HG03460 (cell line): ENCODE measurements around the gene TP53I3.
"Not testable (repeated sequence)": the region's sequence is repeated elsewhere in the genome, so short reads cannot be mapped to it uniquely, and the experiment has no call there.

Source experiments
- ATAC-seq: cut with Tn5 transposase; IDR thresholded peaks from one replicate; pipeline ENCODE4 v1.9.1; 2021; ENCODE audit not compliant: unreplicated experiment

The TP53I3 gene

DNA sequence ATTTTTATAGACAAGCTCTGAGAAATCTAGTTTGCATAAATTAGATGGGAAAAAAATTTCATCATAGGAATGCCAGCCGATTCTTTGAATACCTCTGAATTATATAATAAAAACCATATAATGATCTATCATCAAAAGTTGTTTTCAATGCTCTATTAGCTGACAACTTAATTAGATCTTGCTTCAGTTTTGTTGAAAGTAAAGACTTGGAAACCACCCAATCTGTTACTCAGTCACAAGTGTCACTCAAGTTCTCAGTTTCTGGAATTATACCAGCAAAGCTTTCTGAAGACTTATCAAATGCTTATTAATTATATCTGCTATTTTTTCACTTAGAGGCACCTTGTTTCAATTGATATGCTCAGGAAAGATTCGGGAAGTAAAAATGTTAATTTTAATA, 17.4 kb upstream of the TP53I3 start:
- ATAC-seq, result no peak

DNA sequence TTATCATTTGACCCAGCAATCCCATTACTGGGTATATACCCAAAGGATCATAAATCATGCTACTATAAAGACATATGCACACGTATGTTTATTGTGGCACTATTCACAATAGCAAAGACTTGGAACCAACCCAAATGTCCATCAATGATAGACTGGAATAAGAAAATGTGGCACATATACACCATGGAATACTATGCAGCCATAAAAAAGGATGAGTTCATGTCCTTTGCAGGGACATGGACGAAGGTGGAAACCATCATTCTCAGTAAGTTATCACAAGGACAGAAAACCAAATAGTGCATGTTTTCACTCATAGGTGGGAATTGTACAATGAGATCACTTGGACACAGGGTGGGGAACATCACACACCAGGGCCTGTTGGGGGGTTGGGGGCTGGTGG, 16.1 kb upstream of the TP53I3 start:
- not testable (repeated sequence) for ATAC-seq

DNA sequence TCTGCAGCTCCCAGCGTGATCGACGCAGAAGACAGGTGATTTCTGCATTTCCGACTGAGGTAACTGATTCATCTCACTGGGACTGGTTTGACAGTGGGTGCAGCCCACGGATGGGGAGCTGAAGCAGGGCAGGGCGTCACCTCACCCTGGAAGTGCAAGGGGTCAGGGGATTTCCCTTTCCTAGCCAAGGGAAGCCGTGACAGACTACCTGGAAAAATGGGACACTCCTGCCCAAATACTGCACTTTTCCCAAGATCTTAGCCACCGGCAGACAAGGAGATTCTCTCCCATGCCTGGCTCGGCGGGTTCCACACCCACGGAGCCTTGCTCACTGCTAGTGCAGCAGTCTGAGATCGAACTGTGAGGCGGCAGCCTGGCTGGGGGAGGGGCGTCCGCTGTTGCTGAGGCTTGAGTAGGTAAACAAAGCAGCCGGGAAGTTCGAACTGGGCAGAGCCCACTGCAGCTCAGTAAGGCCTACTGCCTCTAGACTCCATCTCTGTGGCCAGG, 10.6 kb upstream of the TP53I3 start:
- ATAC-seq, result not testable (repeated sequence)

DNA sequence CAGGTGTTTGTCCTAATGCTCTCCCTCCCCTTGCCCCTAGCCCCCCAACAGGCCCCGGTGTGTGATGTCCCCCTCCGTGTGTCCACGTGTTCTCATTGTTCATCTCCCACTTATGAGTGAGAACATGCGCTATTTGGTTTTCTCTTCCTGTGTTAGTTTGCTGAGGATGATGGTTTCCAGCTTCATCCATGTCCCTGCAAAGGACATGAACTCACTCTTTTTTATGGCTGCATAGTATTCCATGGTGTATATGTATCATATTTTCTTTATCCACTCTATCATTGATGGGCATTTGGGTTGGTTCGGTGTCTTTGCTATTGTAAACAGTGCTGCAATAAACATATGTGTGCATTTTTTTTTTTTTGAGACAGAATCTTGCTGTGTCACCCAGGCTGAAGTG, 8.6 kb upstream of the TP53I3 start:
- not testable (repeated sequence) for ATAC-seq

DNA sequence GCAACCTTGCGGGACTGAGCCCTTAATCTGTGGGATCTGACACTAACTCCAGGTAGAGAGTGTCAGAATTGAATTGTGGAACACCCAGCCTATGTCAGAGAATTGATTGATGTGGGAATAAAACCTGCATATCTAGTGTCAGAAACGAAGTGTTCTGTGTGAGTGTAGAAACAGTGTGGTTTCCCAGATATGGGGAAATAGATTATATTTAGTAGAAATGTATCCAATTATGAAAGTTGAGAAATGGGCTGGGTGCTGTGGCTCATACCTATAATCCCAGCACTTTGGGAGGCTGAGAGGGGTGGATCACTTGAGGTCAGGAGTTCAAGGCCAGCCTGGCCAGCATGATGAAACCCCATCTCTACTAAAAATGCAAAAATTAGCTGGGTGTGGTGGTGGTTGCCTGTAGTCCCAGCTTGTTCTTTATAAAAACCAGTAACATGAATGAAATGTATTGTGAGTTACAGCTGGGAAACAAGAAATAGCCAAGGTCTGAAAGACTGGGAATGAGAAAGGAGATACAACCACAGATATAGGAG, 4.3 kb upstream of the TP53I3 start:
- ATAC-seq, result no peak

DNA sequence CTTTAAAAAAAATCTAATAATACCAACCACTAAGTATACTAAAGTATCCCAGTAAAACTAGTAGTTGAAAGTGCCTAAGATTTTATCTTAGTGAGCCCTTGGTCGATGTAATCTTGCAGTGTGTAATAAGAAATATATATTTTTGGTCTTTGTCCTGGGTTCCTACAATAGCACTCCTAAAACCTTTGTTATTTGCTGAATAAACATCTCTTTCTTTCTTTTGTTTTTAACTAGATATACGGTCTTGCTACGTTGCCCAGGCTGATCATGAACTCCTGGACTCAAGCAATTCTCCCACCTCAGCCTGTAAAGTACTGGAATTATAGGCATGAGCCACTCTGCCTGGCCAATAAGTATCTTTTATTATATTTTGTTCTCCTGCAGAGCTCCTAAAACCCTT, 2.4 kb upstream of the TP53I3 start:
- no peak for ATAC-seq

DNA sequence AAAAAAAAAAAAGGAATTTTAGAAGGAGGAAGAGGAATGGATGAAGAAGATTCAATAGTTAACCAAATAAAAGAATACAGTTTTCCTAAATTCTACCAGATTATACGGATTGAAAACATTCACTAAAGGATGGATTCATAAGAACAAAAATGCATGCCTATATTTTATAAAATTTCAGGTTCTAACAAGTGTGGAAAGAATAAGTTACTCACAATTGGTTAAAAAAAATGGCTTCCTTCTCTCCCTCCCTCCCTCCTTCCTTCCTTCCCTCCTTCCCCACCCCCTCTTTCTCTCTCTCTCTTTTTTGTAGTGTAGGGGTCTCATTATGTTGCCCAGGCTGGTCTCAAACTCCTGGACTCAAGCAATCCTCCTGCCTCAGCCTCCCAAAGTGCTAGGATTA, 1.6 kb upstream of the TP53I3 start:
- ATAC-seq, result no peak

DNA sequence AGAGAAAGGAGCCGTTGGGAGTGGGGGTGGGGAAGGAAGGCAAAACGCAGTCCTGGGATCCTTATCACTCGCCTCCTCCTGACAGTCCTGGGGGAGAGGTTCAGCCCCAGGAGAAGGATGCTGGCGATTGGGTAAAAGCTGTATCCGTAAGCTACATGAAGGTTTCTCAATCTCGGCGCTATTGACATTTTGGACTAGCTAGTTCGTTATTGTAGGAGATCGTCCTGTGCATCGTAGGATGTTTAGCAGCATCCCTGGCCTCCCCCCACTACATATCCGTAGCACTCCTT, 511 bp upstream of the TP53I3 start:
- ATAC-seq, result no peak

DNA sequence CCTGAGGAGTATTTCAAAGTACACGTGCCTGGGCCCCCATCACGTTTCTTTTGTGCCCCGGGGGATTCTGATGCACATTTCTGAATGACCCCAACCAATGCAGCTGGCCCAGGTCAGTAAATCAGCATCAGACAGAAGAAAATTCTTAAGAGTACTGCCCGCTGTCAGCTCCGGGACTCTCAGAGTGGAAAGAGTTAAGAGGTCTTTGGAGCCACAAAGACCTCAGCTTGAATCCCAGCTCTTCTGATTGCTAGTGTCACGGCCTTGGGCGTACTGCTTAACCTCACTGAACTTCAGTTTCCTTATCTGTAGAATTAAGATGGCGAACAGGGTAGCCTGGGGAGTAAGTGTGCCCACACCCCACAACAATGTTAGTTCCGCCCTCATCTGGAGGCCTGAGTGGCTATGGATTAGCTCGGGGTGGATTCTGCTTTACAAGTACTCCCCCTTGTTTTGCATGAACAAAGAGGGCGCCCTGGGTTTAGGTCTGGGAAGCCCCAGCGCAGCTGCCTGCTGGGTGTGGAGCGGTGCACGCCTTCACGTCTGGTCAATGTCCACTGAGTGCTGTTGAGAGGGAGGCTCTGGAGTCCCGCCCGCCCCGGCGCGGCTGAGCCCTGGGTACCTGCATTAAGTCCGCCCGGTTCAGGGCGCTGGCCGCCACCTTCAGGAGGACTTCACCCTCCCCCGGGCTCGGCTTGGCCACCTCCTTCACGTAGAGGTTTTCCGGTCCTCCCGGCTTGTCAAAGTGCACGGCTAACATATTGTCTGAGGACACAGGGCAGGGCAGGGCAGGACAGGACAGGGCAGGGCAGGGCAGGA, 858 bp downstream of the TP53I3 start:
- ATAC-seq, result peak; percentile 79

DNA sequence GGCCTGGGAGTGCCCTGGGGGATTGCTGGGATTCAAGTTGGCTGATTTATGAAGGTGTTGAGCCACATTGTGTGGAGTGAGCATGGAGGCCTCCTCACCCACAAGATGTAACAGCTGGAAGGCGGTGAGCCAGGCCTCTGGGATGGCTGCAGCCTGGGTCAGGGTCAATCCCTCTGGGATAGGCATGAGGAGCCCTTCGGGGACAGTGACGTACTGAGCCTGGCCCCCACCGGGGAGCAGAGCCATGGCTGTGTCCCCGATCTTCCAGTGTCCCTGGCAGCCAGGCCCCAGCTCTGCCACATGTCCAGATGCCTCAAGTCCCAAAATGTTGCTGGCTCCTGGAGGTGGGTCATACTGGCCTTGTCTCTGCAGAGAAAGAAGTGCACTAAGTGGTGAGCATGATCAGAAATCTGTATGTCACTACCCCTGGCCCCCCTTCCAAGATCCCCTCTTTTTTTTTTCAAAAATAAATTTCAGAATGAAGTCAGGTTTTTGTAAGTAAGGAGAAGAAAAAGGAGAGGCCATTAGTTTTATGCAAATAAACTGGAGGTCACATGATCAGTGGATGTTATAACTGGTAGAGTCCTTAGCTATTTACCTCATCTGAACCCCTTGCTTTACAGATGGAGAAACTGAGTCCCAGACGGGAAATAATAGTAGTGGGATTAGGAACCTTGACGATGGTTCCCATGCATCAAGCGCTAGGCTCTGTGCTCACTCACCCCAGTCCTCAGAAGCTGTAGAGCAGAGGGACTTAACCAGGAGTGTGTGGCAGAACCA, 1.7 kb downstream of the TP53I3 start:
- no peak for ATAC-seq

DNA sequence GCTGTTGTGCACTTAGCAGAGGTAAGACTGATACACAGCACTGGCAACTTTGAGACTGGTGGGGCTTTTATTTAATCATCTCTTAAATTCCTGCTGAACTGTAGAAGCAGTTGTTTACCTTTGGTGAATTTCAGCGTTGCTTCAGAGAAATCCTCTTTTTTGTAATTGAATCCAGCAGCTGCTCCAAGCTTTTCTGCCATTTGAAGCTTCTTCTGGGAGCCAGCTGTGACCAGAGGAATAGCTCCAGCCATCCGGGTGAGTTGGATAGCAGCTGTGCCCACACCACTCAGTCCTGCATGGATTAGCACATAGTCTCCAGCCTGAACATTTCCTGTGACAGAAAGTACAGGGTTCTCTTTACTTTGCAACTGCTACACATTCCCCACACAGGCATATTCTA, 3.9 kb downstream of the TP53I3 start:
- no peak for ATAC-seq

DNA sequence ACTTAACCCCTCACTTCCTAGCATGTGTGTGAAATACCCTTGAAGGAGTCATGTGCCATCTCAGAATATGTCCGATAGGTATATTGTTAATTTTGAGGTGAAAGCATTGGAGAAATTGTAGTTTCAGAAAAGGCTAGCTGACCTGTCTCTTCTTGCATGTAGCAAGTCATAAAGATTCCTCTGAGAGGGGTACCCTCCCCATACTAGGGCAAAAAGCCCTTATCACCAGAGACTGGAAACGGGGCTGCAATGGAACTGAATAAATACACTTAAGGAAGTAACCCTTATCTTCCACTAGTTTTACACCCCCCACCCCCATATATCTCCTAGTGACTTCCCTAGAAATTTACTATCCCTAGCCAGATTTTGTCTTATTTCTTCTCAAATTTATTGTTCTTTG, 6.8 kb downstream of the TP53I3 start:
- ATAC-seq, result no peak

DNA sequence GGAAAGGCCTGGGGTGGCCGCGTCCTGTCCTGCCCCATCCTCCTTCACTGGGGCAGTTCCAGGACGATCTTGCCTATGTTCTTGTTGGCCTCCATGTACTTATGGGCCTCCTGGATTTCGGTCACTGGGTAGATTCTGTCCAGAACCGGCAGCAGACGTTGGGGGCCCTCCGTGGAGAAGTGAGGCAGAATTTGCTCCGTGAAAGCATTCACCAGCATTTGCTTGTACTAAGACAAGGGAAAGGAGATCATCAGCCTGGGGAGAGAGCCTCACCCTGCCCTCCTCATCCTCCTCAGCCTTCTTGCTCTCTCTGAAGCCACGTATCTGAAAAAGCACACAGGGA, 7.1 kb downstream of the TP53I3 start:
- ATAC-seq, result no peak

DNA sequence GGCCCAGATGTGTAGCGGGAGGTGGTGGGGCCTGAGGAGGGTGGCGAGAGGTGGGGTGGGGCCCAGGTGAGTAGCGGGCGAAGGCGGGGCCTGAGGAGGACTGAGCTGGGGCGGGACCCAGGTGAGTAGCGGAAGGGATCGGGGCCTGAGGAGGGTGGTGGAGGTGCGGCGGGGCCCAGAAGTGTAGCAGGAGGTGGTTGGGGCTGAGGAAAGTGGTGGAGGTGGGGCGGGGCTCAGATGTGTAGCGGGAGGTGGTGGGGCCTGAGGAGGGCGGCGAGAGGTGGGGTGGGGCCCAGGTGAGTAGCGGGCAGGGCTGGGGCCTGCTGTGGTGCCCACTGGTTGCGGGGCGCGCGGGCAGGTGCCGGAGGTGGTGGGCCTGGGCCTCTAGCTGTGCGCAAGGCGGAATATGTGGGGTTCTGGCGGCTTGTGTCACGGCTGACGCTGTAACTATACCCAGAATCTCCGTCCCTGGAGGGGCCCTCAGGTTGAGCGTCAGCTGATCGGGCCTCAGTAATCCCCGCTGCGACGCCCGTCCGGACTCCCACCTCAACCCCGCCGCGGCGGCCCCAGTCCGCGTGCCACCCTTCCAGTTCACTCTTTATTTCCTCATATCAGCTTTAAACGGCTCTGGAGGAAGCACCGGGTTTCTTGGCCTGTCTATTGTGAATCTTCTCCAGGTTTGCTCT, 7.6 kb downstream of the TP53I3 start:
- peak; percentile 1 for ATAC-seq

DNA sequence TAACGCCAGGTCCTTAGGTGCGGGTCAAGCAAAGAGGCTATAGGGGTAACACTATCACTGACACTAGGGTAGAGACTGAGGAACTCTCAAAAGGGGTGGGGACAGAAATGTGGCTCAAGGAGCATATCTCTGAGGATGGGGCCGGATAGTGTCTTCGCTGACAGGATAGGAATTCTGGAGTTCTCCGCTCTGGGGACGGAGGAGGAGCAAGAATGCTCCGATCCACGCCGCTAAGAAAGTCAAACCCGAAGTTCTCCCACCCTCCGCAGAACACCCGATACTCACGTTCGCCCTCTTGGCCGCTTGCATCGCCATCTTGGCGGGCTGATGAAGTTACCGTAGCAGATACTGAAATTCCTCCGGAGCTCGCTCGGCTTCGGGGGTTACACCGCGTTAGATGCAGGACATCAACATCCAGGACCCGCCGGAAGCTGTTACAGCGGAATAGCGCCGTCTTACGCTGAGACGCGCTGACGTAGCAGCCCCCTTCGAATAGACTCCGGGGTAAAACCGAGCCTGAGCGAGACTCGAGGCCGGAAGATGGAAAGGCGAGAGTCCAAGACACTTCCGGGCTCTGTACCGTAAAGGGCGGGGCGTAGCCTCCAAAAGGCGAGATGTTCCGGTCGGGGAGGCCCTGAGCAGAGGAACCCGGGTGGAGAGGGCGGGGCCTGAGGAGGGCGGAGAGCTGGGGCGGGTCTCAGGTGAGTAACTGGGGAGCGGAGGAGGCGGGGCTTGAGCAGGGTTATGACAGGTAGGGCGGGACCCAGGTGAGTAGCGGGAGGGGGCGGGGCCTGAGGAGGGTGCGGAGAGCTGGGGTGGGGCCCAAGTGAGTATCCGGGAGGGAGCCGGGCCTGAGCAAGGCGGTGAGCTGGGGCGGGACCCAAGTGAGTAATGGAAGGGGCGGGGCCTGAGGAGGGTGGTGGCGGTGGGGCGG, 8.5 kb downstream of the TP53I3 start, which contains the start of gene SF3B6:
Gene SF3B6, minus strand, starts transcription at position 412 of the 934 bp plus-strand sequence. Its CDS starts 97 bp downstream, at position 315.
- ATAC-seq, result peak; percentile 90

DNA sequence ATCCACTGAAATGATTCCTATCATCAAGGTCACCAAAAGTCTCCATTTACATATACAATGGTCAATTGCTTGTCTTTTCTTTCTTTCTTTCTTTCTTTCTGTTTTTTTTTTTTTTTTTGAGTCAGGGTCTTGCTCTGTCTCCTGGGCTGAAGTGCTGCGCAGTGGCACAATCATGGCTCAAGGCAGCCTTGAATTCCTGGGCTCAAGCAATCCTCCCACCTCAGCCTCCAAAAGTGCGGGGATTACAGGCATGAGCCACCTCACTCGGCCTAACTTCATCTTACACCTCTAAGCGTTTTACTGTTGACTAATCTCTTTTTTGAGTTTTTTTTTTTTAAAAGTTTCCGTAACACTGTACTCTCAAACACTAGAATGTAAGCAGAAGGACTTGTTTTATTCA, 9.4 kb downstream of the TP53I3 start:
- no peak for ATAC-seq

DNA sequence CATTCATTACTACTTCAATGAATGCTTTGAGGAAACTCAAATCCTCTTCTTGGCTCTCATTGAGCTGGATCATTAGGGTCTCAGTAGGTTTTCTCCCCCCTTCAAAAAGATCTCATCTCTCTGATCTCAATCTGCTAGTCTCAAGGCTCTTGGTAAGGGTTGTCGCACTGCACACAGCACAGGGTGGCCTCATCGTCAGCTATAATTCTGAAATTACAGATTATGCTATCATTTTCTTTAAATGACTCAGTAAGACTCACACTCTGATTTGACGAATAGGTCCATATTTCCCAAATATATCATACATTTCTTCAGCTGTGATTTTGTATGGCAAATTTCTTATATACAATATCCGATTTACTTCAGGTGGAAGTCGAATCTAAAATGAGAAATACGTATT, 10.8 kb downstream of the TP53I3 start:
- no peak for ATAC-seq

DNA sequence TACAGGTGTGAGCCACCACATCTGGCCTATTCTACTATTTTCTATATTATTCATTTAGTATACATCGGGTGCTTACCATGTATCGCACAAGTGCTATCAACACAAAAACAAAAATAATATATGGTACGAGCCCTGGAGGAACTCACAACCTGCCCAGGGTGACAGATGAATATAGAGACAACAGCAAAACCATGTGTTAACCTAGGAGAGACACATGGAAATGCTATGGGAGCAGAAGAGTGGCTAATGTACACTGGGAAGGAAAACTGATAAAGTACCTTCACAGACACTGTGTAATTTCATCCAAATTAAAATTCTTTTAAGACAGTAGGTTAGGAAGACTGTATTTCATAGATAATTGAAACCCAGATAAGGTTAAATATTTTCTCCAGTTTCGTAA, 12.4 kb downstream of the TP53I3 start:
- no peak for ATAC-seq

DNA sequence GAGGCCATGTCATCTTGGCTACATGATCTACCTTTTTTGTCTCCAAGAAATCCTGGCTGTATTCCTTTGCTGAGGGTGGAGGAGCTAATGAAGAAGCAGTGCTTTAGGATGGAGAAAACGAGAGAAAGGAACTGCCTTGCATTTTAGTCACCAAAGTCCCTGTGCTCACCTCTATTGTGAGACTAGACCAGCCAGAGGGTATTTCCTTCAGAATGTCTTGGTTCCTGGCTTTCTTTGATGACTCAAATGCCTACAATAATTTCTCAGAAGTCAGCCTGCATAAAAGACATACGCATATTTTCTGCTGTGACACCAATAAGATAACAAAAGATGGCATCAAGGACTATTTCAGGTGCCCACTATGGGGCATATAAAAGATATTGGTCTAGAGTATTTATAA, 19.3 kb downstream of the TP53I3 start:
- no peak for ATAC-seq

DNA sequence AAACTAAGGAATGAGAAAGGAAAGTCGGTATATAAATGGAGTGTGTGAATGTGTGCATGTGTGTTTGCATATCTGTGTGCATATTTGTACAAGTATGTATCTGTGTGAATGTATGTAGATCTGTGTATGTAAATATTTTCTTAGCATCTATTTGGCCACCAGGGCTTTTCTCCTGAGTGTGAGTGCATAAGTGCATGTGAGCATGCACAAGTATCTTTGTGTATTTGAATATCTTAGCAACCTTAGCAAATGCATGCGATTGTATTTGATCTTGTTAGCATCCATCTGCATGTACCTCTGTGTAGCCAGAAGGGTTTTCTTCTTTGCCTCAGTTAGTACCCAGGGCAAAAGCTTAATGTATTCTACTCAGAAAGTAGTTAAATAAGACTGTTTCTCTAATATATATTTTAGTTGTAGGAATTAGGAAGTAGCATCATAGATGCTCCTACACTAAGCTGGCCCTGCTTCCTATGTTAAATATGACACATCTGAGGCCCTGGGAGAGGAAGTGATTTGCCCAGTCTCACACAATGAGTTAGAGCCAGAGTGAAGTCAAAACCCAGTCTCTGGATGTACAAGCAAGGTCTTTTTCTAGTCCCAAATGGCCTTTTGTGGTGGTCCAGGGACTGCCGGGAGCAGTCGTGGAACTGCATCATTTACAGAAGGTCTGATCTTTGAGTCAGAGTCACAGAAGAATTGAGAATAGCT, 25.9 kb downstream of the TP53I3 start:
- no peak for ATAC-seq
